Left renal pelvis (tissue), 4 donors: ENCODE data around the gene DGKG. TPM values are rescaled to one million over a fixed set of nuclear protein-coding genes. Genes with fewer than 3 reads are reported as not detected.

Source experiments
- DNase-seq, 4 donors: peaks; one replicate each; pipeline ENCODE4 v3.0.0-alpha.2; 2013; ENCODE audit warnings: low read depth in 4 of 4, low spot score in 3 of 4
- polyA plus RNA-seq, 4 donors: library from polyadenylated mRNA; unstranded; fragments of 120-200 nt; gene quantifications; one replicate each; pipeline ENCODE4 v1.2.1, GENCODE V29; 2013; ENCODE audit not compliant: insufficient read length in 4 of 4

Gene DGKG
- polyA plus RNA-seq, 4 donors: 0.39 to 0.56 (median 0.50) TPM

DNA sequence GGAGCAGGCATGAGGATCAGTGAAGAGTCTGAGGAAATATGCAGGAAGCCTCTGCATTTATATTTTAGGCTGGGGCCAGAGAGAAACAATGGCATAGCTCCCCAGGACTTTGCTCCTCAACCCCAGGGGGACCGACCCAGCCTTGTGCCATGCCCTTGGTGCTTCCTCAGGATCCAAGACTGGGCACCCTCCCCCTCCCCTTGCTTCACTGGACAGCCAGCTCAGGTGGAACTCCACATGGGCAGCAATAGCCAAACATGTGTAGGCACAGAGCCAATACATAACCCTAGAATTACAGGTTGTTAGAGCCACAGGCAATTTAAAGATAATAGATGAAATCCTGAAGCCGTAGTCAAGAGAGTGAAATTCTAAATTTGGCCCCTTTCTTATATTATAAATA, 180.1 kb downstream of the DGKG start:
- no peak for DNase-seq

GRCh38 chr3:186180891-186181481, 181.0 kb downstream of the DGKG start:
- DNase-seq: no peak

- no peak for DNase-seq
These were observed 181.9 kb downstream of the DGKG start for GRCh38 chr3:186180151-186180550.

DNA sequence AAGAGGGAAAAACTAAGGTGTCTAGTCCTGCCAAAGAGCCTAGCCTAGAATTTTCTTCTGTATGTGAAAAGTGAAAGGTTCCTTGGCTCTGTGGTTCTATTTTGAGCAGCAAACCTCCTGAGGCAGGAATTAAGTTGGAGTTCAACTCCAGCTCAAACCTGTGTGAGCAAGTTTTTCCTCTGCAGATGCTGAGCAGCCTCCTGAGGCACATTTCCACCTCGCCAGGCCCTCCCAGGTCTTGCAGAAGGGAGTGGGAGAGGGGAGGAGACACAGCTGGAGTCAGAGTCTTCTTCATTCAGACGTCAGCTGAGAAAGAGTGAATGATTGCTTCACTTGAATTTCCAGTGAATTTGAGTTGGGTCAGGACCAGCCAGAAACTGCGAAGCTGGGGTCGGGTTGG, 183.6 kb downstream of the DGKG start:
- DNase-seq: no peak

DNA sequence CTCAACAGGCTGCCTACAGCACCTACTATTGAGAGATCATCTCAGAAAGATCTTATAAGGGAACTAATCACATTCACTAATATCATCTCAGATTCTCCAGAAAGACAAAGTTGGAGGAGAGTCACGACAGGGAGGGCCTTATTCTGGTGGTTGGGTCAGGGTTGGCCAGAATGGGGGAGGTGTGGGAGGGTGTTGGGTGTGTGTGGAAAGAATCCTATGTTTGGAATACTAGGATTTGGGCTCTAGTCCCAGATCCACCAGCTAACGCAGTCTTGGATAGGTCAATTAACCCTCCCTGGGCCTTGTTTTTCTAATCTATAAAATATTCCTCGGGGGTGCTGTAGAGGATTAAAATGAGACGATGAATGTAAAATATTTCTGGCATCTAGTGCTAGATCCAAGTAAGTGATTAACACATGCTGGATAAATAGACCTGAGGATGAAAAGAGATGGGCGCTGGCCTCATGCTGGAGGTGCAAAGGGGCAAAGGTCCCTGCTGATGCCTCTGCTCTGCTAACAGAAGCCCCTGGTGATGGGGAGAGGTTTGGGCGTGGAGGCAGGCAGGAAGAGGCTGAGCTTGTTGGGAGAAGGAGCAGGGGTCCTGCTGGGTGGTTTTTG, 185.6 kb downstream of the DGKG start:
- no peak for DNase-seq

- DNase-seq: no peak
These were observed 188.7 kb downstream of the DGKG start for GRCh38 chr3:186173224-186173815.

GRCh38 chr3:186172353-186172752, 189.7 kb downstream of the DGKG start:
- no peak for DNase-seq

DNA sequence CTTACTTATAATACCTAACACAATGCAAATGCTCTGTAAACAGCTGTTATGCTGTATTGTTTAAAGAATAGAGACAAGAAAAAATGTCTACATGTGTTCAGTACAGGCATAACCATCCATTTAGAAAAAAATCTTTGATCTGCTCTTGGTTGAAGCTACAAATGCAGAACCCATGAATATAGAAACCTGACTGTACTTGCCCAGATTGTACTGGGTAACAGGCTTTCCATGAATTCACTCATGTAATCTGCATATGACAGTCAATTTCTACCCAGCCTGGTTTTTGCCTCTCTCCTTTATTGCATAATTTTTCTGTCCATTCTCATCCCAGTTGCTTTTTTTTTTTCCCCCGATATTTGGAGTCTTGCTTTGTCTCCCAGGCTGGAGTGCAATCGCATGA, 190.5 kb downstream of the DGKG start:
- no peak for DNase-seq

GRCh38 chr3:186170516-186170915, 191.5 kb downstream of the DGKG start:
- DNase-seq: no peak

GRCh38 chr3:186169379-186169778, 192.7 kb downstream of the DGKG start:
- no peak for DNase-seq

- DNase-seq: no peak
These were observed 193.1 kb downstream of the DGKG start for GRCh38 chr3:186168976-186169375.

DNA sequence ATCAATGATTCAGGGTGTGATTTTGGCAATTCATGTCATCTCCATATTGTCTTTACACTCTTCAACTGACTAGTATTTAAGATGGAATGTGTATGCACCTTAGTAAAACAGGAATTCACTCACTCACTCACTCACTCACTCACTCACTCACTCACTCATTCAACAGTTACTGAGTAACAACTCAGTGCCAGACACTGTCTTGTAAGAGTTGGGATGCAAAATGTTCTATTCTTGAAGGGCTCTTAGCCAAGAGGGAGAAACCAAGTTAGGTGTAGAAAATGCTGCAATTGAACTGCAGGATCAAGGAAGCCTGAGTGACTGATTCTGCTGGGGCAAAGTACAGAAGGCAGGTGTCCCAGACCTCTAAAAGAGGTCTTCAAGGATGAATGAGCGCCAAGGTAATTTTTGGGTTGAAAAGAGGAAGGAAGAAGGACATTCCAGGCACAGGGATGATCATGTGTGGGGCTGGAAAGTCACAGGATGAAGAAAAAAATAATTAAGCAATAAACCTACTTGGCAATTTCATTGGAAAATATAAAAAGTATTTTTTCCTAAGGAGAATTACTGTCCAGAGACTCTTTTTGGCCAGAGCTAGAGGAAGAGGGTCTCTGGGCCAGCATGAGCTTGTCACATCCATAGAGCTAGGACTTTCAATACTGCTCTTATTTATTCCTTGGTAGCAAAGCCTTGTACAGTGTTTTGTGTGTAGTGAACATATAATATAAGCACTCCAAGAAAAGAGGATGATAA, 194.2 kb downstream of the DGKG start:
- no peak for DNase-seq

GRCh38 chr3:186166491-186167288, 195.3 kb downstream of the DGKG start:
- no peak for DNase-seq

DNA sequence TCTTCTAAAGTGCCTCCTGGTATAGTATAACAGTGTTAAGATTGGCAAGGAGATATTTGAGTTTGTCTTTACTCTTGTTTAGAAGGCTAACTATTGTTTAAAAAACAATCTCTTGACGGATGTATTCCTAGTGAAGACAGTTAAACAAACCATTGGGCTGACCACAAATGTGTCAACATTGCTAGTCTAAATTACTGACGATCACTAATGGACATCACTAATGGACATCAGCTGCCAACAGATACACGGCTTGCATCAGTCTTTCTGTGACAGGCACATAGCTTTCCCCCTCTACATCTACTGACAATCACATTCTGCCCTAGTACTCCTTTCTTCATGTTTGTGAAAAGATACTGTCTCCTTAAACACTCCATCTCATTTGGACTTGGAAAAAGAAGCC, 196.0 kb downstream of the DGKG start:
- no peak for DNase-seq

DNA sequence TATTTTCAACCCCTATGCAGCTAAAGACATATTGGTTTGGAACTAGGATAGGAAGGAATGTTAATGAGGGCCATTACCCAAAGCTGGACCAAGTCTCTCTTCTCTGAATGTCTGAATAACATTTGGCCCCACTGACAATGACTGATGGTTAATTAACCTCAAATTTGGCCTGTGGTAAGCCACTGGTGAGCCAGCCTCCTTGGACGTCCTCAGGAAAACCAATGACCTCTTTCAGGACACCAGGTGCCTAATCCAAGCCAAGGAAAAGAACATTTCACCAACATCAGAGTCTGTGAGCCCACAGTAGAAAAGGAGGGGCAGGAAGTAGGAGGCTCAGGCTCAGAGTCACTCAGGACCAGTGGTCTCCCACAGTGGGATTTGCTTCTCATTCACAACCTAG, 196.7 kb downstream of the DGKG start:
- no peak for DNase-seq

- DNase-seq: no peak
These were observed 197.3 kb downstream of the DGKG start for GRCh38 chr3:186164696-186165095.

DNA sequence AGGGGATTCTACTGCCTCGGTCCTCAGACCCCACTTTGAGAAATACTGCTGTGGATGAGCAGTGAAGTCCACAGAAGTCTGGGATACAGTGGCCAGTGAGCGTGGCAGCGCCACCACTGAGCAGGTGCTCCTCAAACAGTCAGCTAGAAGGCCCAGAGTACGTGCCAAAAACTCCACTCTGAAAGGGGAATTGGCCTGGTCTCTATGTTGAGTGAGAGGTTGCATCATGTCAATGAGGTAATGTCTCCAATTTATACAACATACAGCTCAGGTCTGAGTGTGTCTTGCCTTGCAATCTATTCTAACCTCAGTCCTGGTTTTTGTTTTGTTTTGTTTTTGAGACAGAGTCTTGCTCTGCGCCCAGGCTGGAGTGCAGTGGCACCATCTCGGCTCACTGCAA, 199.8 kb downstream of the DGKG start:
- no peak for DNase-seq

- DNase-seq: no peak
These were observed 201.3 kb downstream of the DGKG start for GRCh38 chr3:186160691-186161243.

- DNase-seq: no peak
These were observed 207.4 kb downstream of the DGKG start for GRCh38 chr3:186154641-186155040.

DNA sequence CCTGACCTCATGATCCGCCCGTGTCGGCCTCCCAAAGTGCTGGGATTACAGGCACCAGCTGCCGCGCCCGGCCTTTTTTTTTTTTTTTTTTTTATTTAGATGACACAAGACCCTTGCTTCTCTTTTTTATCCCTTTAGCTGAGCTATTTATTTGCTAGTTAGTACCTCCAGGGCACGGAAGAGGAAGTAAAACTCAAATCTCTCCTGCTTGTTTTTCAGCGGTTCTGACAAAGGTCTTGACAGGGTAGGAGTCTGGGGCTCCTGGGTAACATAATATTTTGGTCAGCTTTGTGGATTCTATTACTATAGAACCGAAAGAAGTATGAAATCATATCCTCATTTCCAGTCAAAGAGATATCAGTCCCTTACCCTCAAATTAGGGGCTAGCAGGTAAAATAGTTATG, 209.1 kb downstream of the DGKG start:
- no peak for DNase-seq

DNA sequence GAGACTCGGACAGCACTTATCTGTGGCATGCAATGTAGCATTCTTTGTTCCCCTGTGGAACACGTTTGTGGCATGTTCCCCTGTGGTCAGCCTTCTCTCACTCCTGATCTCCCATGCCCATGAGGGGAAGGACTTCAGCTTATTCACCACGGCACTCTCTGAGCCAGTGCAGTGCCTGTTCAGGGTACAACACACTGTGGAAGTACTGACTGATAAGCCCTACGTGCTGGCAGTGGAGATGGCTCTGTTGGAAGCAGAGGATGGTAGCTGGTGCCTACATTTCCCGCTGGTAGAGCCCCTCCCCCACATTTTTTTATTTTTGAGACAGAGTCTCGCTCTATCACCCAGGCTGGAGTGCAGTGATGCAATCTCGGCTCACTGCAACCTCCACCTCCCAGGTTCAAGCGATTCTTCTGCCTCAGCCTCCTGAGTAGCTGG, 209.7 kb downstream of the DGKG start:
- no peak for DNase-seq
